ENCODE measurements around the gene USP43.

The USP43 gene

GRCh38 chr17:9669551-9670008, 24.3 kb downstream of the USP43 start:
- Histone ChIP-seq H3K4me3 (ENCODE audit: low read length) (no peak overlapping the region), H3K27me3 (ENCODE audit: control insufficient read depth, insufficient read depth, low read length) (no peaks in the 10 kb centered on the region), H3K4me1 (ENCODE audit: control insufficient read depth, insufficient read depth, low read length) (no peaks in the 10 kb centered on the region), H3K9ac (ENCODE audit: low read length) (no peak overlapping the region), H3K36me3 (ENCODE audit: control insufficient read depth, insufficient read depth, low read length) (no peaks in the 10 kb centered on the region), H3K27ac (ENCODE audit: low read depth, low read length) (no peak overlapping the region)

GRCh38 chr17:9670596-9670995, 25.3 kb downstream of the USP43 start:
- no peaks in the 10 kb centered on the region for H3K4me1 ChIP-seq (ENCODE audit: control insufficient read depth, insufficient read depth, low read length)

GRCh38 chr17:9671559-9671958, 26.2 kb downstream of the USP43 start:
- H3K36me3 ChIP-seq (ENCODE audit: control insufficient read depth, insufficient read depth, low read length) = no peaks in the 10 kb centered on the region
- H3K27me3 ChIP-seq (ENCODE audit: control insufficient read depth, insufficient read depth, low read length) = no peaks in the 10 kb centered on the region
- no peaks in the 10 kb centered on the region for H3K4me1 ChIP-seq (ENCODE audit: control insufficient read depth, insufficient read depth, low read length)
- H3K27ac ChIP-seq (ENCODE audit: low read depth, low read length) = no peak overlapping the region
- H3K9ac ChIP-seq (ENCODE audit: low read length) = no peak overlapping the region
- H3K4me3 ChIP-seq (ENCODE audit: low read length) = no peak overlapping the region

More at GRCh38 chr17:9670596-9670995, 25.3 kb downstream of the USP43 start:
- no peaks in the 10 kb centered on the region for H3K36me3 ChIP-seq (ENCODE audit: control insufficient read depth, insufficient read depth, low read length)
- H3K4me3 ChIP-seq (ENCODE audit: low read length) = no peak overlapping the region
- no peak overlapping the region for H3K27ac ChIP-seq (ENCODE audit: low read depth, low read length)
- H3K9ac ChIP-seq (ENCODE audit: low read length) = no peak overlapping the region
- no peaks in the 10 kb centered on the region for H3K27me3 ChIP-seq (ENCODE audit: control insufficient read depth, insufficient read depth, low read length)

GRCh38 chr17:9672266-9672665, 26.9 kb downstream of the USP43 start:
- no peak overlapping the region for H3K9ac ChIP-seq (ENCODE audit: low read length)
- no peak overlapping the region for H3K4me3 ChIP-seq (ENCODE audit: low read length)
- no peak overlapping the region for H3K27ac ChIP-seq (ENCODE audit: low read depth, low read length)
- H3K4me1 ChIP-seq (ENCODE audit: control insufficient read depth, insufficient read depth, low read length) = no peaks in the 10 kb centered on the region
- H3K27me3 ChIP-seq (ENCODE audit: control insufficient read depth, insufficient read depth, low read length) = no peaks in the 10 kb centered on the region
- H3K36me3 ChIP-seq (ENCODE audit: control insufficient read depth, insufficient read depth, low read length) = no peaks in the 10 kb centered on the region

- Histone ChIP-seq H3K9ac (ENCODE audit: low read length) (no peak overlapping the region), H3K36me3 (ENCODE audit: control insufficient read depth, insufficient read depth, low read length) (no peaks in the 10 kb centered on the region), H3K27me3 (ENCODE audit: control insufficient read depth, insufficient read depth, low read length) (no peaks in the 10 kb centered on the region), H3K4me1 (ENCODE audit: control insufficient read depth, insufficient read depth, low read length) (no peaks in the 10 kb centered on the region), H3K27ac (ENCODE audit: low read depth, low read length) (no peak overlapping the region), H3K4me3 (ENCODE audit: low read length) (no peak overlapping the region)
These were observed 27.4 kb downstream of the USP43 start for GRCh38 chr17:9672691-9673090.

GRCh38 chr17:9676084-9676483, 30.8 kb downstream of the USP43 start:
- H3K27ac ChIP-seq (ENCODE audit: low read depth, low read length) = no peak overlapping the region
- no peaks in the 10 kb centered on the region for H3K4me1 ChIP-seq (ENCODE audit: control insufficient read depth, insufficient read depth, low read length)
- no peak overlapping the region for H3K9ac ChIP-seq (ENCODE audit: low read length)

GRCh38 chr17:9676820-9677310, 31.5 kb downstream of the USP43 start:
- Histone ChIP-seq H3K4me1 (ENCODE audit: control insufficient read depth, insufficient read depth, low read length) (no peaks in the 10 kb centered on the region), H3K36me3 (ENCODE audit: control insufficient read depth, insufficient read depth, low read length) (no peaks in the 10 kb centered on the region), H3K9ac (ENCODE audit: low read length) (no peak overlapping the region), H3K27ac (ENCODE audit: low read depth, low read length) (no peak overlapping the region), H3K4me3 (ENCODE audit: low read length) (no peak overlapping the region), H3K27me3 (ENCODE audit: control insufficient read depth, insufficient read depth, low read length) (no peaks in the 10 kb centered on the region)

More at GRCh38 chr17:9676084-9676483, 30.8 kb downstream of the USP43 start:
- Histone ChIP-seq H3K4me3 (ENCODE audit: low read length) (no peak overlapping the region), H3K27me3 (ENCODE audit: control insufficient read depth, insufficient read depth, low read length) (no peaks in the 10 kb centered on the region), H3K36me3 (ENCODE audit: control insufficient read depth, insufficient read depth, low read length) (no peaks in the 10 kb centered on the region)

- H3K36me3 ChIP-seq (ENCODE audit: control insufficient read depth, insufficient read depth, low read length) = no peaks in the 10 kb centered on the region
- no peak overlapping the region for H3K27ac ChIP-seq (ENCODE audit: low read depth, low read length)
- no peak overlapping the region for H3K4me3 ChIP-seq (ENCODE audit: low read length)
- no peak overlapping the region for H3K9ac ChIP-seq (ENCODE audit: low read length)
- H3K4me1 ChIP-seq (ENCODE audit: control insufficient read depth, insufficient read depth, low read length) = no peaks in the 10 kb centered on the region
- no peaks in the 10 kb centered on the region for H3K27me3 ChIP-seq (ENCODE audit: control insufficient read depth, insufficient read depth, low read length)
These were observed 32.1 kb downstream of the USP43 start for GRCh38 chr17:9677411-9677810.

- no peaks in the 10 kb centered on the region for H3K27me3 ChIP-seq (ENCODE audit: control insufficient read depth, insufficient read depth, low read length)
- no peak overlapping the region for H3K4me3 ChIP-seq (ENCODE audit: low read length)
- no peak overlapping the region for H3K9ac ChIP-seq (ENCODE audit: low read length)
- no peaks in the 10 kb centered on the region for H3K4me1 ChIP-seq (ENCODE audit: control insufficient read depth, insufficient read depth, low read length)
- no peaks in the 10 kb centered on the region for H3K36me3 ChIP-seq (ENCODE audit: control insufficient read depth, insufficient read depth, low read length)
- H3K27ac ChIP-seq (ENCODE audit: low read depth, low read length) = no peak overlapping the region
These were observed 32.6 kb downstream of the USP43 start for GRCh38 chr17:9677896-9678295.

GRCh38 chr17:9684955-9685621, 39.8 kb downstream of the USP43 start:
- no peak overlapping the region for H3K27ac ChIP-seq (ENCODE audit: low read depth, low read length)
- no peak overlapping the region for H3K4me3 ChIP-seq (ENCODE audit: low read length)
- no peaks in the 10 kb centered on the region for H3K36me3 ChIP-seq (ENCODE audit: control insufficient read depth, insufficient read depth, low read length)
- H3K4me1 ChIP-seq (ENCODE audit: control insufficient read depth, insufficient read depth, low read length) = no peaks in the 10 kb centered on the region
- no peaks in the 10 kb centered on the region for H3K27me3 ChIP-seq (ENCODE audit: control insufficient read depth, insufficient read depth, low read length)
- no peak overlapping the region for H3K9ac ChIP-seq (ENCODE audit: low read length)

- Histone ChIP-seq H3K27ac (ENCODE audit: low read depth, low read length) (no peak overlapping the region), H3K27me3 (ENCODE audit: control insufficient read depth, insufficient read depth, low read length) (no peaks in the 10 kb centered on the region), H3K36me3 (ENCODE audit: control insufficient read depth, insufficient read depth, low read length) (no peaks in the 10 kb centered on the region), H3K4me1 (ENCODE audit: control insufficient read depth, insufficient read depth, low read length) (no peaks in the 10 kb centered on the region), H3K4me3 (ENCODE audit: low read length) (no peak overlapping the region), H3K9ac (ENCODE audit: low read length) (no peak overlapping the region)
These were observed 48.4 kb downstream of the USP43 start for GRCh38 chr17:9693755-9694154.

GRCh38 chr17:9696279-9697044, 51.1 kb downstream of the USP43 start:
- Histone ChIP-seq H3K9ac (ENCODE audit: low read length) (no peak overlapping the region), H3K4me1 (ENCODE audit: control insufficient read depth, insufficient read depth, low read length) (no peaks in the 10 kb centered on the region), H3K27me3 (ENCODE audit: control insufficient read depth, insufficient read depth, low read length) (peaks cover 3% of the 10 kb centered on the region), H3K4me3 (ENCODE audit: low read length) (no peak overlapping the region), H3K27ac (ENCODE audit: low read depth, low read length) (no peak overlapping the region), H3K36me3 (ENCODE audit: control insufficient read depth, insufficient read depth, low read length) (no peaks in the 10 kb centered on the region)
